ENCODE measurements around the gene ALK.
"Not testable (repeated sequence)": the region's sequence is repeated elsewhere in the genome, so short reads cannot be mapped to it uniquely, and the experiment has no call there.

Gene ALK

DNA sequence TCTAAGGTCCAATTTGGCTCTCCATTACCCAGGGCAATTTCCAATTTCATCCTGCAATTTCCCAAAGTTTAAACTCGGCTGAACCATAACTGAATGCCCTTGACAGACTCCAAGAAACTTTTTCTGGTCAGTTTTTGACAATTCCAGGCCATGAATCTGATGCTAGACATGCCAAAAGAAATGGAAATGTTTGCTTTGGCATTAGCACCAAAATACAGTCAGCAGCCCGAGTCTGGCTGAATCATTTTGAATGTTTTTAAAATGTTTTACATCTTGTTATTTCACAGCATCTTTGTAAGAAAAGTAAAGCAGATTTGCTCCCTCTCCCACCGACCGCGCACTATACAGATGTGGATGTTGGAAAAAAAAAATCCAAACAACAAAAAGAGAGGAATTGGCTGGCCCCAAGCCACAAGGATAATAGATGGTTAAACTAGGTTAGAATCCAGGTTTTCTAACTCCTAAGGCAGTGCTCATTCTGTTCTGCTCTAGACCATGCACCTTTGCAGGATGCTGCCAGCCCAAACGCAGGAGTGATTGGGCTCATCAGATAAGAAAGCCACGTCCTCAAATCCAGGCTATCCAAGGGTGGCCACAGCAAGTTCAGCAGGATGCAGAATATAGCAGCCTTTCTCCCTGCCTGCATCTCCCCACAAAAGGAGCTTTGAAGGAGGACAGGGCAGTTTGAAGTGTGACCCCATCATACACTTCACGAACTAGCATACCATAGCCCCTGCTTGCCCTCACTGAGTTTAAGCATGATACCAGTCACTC, 167.5 kb downstream of the ALK start:
- no peak for DNase-seq

DNA sequence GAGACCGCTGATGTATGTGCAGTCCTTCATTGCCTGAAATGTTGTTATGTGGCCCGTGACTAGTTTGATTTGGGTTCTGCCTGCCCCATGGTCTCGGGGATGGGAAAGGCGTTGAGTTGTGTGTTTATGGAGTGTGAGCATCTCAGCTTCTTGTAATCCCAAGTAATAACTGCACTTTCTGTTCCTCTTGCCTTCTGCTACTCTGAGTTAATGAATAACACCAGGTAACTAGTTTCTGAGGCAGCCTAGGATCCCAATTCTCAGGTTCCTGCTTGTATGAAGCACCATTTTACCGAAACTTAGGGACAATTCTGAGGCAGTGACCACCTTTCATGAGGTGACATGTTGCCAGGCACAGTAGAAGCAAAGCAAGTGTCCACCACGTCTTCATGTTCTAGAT, 170.0 kb downstream of the ALK start:
- DNase-seq, result no peak

DNA sequence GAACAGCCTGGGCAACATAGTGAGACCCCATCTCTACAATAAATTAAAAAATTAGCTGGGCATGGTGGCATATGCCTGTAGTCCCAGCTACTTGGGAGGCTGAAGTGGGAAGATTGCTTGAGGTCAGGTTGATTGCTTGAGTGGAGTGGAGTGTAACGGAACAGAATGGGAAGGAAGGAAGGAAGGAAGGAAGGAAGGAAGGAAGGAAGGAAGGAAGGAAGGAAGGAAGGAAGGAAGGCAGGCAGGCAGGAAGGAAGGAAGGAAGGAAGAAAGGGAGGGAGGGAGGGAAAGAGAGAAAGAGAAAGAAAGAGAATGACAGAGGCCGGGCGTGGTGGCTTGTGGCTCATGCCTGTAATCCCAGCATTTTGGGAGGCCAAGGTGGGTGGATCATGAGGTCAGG, 170.9 kb downstream of the ALK start:
- not testable (repeated sequence) for DNase-seq

DNA sequence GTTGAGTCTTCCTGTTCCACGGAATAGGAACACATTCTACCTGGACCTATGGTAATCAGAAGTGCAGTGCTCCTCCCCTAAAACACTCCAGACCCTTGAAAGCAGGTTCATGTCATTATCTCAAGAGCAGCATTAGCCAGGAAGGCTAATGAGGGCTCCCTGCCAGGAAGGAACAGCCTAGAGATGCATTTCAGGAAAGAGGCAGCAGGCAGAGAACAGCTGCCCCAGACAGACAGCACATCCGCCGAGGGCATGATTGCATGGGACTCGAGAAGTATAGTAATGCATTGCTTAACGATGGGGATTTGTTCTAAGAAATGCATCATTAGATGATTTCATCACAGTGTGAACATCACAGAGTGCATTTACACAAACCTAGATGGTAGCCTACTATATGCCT, 171.5 kb downstream of the ALK start:
- DNase-seq, result no peak

DNA sequence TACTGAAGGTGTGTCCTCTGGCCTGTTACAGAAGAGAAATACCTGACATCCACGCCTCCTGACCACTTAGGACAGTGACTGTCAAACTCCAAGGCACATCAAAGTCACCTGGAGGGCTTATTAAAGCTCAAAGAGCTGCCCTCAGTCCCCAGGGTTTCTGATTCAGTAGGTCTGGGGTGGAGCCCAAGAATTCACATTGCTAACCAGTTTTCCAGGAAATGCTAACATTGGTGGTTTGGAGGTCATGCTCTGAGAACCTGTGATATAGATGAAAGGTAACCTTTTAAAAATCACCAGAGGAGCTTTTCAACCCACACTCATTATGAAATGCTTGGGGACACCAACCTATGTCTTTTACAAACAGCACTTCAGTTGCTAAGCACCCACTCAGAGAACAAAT, 172.3 kb downstream of the ALK start:
- DNase-seq, result no peak

DNA sequence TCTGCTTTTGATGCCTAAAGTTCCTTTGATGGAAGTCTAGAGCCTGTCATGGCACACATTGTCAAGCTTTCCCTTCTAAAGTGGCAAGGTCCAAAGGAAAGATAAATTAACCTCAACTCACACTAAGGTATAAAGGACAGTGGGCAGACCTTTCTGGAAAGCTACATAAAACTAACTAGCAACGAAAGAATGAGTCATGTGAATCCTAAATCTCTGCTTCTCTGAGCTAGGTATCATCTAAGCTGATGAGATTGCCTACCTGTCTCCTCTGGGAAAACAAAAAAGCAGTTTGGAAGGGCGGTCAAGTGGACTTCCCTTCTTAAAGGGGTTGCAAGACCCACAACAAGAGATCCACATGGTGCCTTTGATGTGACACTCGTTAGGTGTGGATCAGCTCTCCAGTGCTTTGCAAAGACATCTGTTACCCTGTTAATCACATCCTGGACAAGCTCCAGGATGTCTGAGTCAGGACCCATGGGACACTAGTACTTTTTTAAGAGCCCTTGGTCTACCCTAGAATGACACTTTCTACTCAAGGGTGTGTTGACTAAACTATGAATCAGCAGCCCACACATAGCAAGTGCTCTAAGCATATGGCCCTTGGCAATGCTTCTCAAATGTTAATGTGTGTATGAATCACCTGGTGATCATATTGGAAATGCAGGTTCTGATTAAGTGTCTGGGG, 173.5 kb downstream of the ALK start:
- DNase-seq, result no peak

DNA sequence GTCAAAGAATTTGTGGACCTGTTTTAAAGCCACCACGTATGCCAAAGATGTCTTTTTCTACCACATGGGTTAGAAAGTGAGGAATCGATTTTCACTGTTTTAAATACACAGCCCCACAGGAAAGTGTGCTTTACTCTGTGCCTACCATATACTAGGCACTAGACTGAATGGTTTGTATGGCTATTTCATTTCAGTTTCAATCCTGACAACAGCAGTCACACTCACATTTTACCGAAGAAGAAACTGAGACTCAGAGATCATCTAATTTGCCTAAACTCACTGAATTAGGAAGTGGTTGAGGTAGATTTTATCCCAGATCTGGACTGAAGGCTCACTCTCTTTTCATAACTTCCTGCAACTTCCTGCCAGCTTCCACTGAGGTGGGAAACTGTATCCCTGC, 176.4 kb downstream of the ALK start:
- DNase-seq, result no peak

DNA sequence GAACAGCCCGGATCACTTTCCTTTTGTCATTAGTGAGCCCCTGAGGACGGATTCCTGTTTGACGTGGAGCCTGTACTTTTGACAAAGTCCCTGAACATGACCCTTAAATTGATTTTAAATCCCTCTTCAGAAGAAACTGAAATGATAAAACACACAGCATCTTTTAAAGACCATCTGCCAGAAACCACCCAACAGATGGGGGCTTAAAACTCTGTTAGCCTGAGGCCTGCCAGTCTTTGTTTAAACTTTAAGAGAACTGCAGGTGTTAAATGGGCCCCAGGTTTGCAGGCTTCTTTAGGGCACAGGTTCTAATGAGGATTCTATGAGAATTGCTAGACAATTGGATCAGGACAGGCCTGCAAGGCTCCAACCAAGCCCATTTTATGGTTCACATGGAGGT, 177.9 kb downstream of the ALK start:
- no peak for DNase-seq

DNA sequence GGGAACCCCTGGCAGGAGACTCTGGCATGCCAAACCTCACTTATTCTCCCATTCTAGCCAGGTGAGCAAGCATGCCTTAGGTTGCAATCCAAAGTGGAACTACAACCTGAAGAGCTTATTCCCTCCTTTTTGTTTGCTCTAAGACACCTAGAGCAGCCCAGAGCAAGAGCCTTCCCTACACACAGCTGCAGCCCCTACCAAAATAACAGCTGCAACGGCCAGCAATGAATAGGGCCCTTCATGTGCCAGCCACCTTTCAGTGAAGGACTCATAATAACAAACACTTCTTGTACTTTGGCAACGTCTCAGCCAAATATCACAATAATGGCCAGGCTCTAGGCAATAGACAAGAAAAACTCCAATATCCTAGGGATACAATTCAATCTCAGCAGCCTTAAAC, 178.7 kb downstream of the ALK start:
- no peak for DNase-seq

DNA sequence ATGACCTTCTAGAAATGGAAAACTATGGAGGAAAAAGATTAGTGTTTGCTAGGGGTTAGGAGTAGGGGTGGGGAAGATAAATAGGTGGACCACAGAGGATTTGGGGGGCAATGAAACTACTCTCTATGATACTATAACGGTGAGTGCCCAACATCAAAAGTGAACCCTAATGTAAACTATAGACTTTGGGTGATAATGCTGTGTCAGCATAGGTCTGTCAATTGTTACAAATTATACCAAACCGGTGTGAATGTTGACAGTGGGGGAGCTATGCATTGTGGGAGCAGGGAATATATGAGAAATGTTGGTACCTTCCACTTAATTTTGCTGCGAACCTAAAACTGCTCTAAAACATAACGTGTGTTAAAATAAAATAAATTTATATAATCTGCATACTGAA, 180.3 kb downstream of the ALK start:
- no peak for DNase-seq

DNA sequence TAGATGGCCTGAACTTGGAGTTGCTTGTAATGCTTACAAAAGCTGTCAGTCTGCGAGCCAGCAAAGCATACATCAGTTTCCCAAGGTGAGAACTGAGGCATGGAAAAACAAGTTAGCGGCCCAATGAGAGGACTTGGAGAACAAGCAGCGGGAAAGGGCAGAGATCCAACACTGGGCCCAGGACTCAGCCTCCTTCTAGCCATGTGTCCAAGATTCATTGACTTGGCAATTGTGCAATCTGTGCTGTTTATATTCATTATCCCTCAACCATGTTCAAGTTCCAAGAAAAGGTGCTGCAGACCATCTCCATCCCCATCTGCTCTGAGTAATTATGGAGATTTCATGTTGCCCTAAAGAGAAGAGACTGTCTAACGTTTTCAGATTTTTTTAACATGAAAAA, 187.4 kb downstream of the ALK start:
- DNase-seq, result no peak

DNA sequence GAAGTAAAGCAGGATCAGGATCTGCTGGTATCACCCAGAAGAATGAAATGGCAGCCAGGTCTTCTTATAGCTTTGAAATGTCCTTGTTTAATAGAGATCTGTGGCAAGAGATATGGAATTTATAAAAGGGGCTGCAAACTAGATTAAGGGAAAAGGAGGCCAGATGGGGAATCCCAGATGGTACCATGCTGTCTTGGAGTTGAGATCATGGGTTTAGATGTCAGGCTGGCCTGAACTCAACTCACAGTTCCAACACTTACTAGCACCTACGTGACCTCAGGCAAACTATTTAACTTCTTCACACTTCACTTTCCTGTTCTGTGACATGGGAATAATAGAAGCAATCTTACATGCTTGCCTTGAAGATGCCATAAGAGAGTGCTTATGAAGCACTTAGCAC, 188.2 kb downstream of the ALK start:
- no peak for DNase-seq

DNA sequence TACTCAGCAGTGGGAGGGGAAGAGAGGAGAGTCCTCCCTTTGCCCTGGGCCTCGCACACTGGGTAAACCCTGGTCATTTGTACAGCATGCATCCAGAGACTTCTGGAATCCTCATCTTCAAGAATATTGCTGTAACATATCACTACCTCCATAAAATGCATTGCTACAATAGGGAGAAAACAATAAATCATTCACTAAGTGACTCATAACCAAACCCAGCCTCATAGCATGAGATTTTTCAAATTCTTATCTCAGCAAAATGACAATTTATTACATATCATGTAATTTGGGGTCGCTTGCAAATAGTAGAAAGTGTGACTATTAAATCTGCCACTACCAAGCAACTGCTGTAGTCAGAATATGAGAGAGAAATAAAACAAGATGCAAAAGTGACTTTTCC, 189.4 kb downstream of the ALK start:
- no peak for DNase-seq

DNA sequence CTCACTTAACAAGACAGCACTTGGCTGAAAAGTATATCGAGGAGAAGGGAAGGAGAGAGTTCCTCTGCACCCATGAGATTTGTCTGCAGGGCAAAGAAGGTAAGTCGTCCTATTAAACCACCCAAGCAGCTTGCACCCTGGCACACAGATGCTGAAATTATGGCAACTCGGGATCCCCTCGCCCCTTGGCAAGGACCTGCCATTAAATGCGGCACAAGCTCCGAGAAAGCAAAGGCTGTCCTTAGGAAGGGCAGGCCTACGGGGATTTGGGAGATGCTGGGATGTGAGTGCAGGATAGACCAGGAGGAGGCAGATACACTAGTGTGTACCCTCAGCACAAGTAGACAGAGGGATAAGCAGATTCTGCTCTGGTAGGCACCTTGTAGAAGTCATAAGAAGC, 191.5 kb downstream of the ALK start:
- no peak for DNase-seq

DNA sequence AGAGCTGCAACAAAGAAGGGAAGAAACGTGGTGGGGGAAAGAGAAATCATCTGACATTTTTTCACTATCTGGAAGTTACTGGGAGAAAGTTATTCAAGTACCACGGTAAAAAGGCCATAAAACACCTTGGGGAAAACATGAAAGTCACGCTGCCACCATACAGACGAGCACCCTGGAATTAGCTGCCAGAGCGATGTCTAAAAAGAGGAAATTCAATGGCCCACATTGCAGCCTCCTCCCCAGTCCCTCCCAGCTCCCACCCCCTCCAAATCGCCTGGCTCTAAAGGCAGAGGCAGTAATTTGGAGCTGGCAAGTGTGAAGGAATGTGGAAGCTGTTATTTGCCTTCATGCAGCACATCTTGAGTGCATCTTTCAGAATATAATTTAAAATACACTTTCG, 192.0 kb downstream of the ALK start:
- DNase-seq, result no peak

DNA sequence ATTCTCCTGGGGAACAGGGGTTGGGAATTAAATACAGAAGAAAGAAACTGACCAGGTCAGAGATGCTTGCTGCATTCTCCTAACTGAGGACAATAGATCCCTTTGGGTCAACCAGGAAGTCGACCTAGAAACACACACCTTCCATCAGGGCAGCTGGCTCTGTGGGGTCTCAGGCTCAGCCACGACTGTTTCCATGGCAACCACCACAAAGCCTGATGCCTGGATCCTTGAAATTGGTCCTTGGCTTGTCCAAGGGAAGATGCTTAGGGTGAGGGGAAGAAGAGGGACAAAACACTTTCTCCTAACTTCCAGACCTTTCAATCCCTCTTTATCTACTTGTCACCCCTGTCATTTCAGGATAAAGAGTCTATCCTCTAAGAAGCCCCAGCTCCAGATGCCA, 194.4 kb downstream of the ALK start:
- DNase-seq, result no peak

DNA sequence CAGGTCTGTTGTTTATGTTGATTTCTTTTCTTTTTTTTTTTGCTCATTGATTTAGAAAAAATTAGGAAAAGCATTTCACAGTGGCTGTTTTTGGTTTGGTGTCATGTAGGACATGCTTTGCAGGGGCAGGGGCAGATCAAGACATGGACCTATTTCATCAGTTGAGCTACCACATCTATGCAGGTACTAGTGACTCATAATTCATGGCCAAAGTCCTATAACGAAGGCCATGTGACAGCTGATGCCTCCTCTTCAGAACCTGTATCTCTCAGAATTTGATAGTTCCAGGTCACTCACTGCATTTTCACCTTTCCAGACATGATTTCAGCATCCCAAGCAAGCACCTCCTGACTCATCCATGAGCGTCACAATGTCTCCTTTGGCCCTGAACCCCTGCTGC, 195.8 kb downstream of the ALK start:
- DNase-seq, result no peak

DNA sequence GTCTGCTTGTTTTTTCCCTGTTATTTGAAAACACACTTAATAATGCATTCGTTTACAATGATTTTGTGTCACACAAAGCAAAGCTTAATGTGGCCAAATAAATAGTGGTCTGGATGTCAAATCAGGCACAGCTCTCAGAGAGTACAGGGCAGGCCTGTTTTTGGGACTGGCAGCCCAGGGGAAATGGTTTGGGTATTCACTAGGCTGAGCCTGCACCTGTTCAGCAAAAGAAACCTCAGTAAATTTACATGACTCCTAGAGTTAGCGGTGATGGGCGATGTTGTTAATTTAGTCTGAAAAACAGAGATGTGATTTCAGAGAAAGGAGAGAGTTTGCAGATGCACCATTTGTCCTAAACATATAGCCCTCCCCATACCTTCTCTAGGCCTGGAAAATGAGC, 197.1 kb downstream of the ALK start:
- no peak for DNase-seq

DNA sequence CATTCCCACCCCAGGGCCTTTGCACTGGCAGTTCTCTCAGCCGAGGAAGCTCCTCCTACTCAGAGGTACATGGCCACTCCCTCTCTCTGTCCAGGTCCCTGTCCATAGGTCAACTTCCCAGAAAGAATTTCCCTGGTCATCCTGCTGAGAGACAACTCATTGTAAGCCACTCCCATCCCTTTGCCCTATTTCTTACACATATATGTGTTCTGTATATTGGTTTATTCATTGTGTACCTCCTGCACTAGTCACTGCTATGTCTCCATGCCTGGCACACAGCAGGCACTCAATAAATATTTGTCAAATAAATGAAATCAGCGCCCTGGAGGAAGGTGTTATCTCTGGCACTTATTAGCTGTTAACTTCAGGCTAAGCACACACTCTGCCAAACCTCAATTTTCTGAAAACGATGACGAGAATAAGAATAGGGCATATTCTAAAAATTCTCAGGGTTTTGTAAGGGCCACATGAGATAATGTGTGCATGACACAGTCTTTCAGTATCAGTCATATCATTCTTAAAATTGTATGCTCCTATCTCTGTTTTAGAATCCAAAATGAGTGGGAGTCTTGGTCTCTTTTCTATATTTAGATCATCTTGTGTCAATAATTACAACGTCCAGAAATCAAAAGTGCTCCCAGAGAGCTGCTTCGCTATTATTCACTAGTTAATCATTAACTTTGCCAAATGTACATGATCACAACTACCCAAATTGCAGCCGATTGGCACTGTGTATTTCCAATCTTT, 198.0 kb downstream of the ALK start:
- DNase-seq, result no peak

DNA sequence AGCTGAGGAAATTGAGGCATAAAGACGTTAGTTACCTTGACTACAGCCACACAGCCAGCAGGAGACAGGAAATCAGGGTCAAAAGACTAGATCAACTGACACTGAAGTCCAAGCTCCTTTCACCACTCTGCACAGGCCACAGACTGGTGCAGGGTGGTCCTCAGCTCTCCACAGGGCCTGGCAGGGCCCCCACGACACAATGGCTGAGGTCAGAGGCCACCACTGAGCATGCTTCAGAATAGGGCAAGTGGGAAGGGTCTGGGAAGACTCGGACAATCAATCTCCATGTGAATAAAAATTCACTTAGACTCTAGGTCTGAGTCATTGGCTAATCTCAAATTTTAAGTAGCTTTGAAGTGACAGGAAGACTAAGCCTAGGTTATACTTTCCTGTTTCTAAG, 201.7 kb downstream of the ALK start:
- DNase-seq, result no peak

DNA sequence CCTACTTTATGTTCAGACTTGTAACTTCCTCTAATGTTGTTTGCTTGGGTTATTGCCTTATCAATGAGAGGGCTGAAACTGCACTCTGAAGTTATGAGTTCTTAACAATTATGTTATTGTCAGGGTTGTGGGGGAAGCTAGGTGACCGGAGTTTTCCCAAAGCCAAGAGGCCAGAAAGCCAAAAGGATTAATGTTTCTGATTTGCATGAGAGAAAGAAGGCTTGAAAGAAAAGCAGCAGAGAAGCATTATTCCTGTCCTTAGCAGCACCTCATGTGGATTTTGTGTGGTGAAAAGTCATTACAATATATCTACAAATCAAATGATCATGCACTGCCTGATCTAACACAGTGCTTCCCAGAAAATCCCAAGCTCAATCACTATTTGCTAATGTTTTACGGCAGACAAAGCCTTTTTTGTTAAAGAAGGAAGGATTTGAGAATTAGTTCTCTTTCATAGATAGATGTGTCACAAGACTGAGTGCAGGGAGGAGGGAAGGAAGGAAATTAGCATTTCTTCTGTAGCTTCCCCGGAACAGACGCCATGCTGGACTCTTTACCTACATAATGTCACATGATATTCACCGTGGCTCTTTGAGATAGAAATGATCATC, 203.2 kb downstream of the ALK start:
- no peak for DNase-seq

DNA sequence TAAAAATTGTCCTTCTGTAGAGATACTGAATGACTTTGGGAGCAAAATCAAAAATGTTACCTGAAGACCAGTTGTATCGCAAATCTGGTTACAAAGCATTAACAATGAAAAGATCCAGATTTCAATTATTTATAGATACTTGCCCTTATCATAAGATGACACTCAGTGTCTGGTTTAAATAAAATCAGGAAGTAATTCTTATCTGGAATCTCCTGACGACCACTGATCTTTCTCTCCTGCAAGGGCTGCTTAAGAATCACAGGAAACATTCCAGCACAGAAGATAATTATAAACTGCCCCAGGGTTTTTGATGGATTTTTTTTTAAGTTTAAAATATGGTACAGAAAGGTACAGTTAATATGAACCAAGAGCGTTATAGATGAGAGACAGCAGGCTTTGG, 205.7 kb downstream of the ALK start:
- peak; percentile 3 for DNase-seq

DNA sequence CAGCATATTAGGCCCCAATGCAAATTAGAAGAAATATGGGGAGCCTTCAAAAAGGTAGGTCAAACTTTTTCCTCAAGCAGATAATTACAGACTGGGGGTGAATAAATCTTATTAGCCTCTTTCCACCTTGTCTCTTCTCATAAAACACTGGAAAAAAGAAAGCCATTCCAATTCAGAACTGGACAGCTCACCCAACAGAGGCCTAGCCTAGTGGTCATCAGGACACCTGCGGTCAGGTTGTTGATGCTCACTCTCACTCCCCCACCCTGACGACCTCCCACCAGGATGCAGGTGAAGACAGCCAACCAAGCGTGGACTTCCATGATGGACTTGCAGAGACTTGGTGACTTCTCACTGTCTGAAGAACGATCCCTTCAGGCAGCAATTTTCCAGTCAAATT, 207.1 kb downstream of the ALK start:
- DNase-seq, result no peak
